ENCODE results near the gene JAZF1. TPM values are rescaled to one million over a fixed set of nuclear protein-coding genes. Genes with fewer than 3 reads are reported as not detected.

JAZF1 gene
- total RNA-seq, 4 donors from 2014 or later = 29.3 to 33.8 (median 30.1) TPM

GRCh38 chr7:28128608-28129007 lies 52.0 kb downstream of the JAZF1 start:
- DNase-seq (ENCODE audit: extremely low spot score) = no peak
- Histone ChIP-seq H3K9me3 (no peaks in the 10 kb centered on the region), H3K4me1 (peaks cover 13 to 88% (median 83%) of the 10 kb centered on the region in 4 donors), H3K4me3 (no peak overlapping the region), H3K27ac (replicated peaks in 1 of 4) (peak overlapping the region; percentile 42 to 81 (median 69)), H3K27me3 (no peaks in the 10 kb centered on the region), H3K36me3 (no peaks in the 10 kb centered on the region)
- no peak for TF ChIP-seq CTCF (IDR thresholded peaks at IDR 0.05)
- TF ChIP-seq POLR2AphosphoS5 (IDR thresholded peaks at IDR 0.05) = no peak
- no peak for TF ChIP-seq EP300 (IDR thresholded peaks at IDR 0.05)
- no peak for TF ChIP-seq POLR2A (IDR thresholded peaks at IDR 0.05; ENCODE audit: low read depth)
- intact Hi-C loops (cut with DNase I) = no loop called here

DNA sequence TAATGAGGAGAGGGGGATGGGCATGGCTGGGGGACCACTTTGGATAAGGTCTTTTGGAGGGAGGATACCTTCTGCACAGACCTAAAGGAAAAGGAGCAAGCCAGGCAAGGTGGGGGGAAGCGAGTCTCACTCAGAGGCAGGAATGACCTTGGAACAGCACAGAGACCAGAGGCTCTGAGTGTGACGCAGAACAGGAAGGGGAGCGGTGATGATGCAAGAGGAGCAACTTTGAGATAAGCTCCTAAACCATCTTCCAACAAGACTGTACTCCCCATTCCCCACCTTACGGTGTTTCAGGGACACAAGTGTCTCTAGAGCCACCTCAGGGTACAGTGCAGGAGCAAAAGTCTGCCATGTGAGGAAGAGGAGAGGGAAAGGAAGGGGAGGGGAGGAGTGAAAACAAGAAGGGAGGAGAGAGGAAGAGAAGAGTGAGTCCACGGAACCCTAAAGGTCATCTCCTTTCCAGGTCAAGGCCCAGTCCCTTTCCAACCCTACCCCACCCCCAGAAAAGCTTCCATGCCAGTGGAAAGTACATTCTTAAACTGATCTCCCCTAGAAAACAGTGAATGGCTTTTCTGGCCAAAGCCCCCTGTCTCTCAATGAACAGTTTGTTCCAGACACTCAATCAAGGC lies 54.1 kb downstream of the JAZF1 start:
- H3K36me3 ChIP-seq = no peaks in the 10 kb centered on the region
- H3K27ac ChIP-seq (replicated peaks in 1 of 4) = peak overlapping the region; percentile 59 to 81 (median 69)
- no peaks in the 10 kb centered on the region for H3K27me3 ChIP-seq
- no peak for DNase-seq (ENCODE audit: extremely low spot score)
- 92% methylated on average over 5 of the region's 5 CpGs for WGBS
- TF ChIP-seq EP300 (IDR thresholded peaks at IDR 0.05) (no peak), POLR2A (IDR thresholded peaks at IDR 0.05; ENCODE audit: low read depth) (no peak), POLR2AphosphoS5 (IDR thresholded peaks at IDR 0.05) (no peak), CTCF (IDR thresholded peaks at IDR 0.05) (no peak)
- no peak overlapping the region for H3K4me3 ChIP-seq
- peaks cover 15 to 96% (median 91%) of the 10 kb centered on the region in 4 donors for H3K4me1 ChIP-seq
- no peaks in the 10 kb centered on the region for H3K9me3 ChIP-seq
- intact Hi-C loops (cut with DNase I) = no loop called here

DNA sequence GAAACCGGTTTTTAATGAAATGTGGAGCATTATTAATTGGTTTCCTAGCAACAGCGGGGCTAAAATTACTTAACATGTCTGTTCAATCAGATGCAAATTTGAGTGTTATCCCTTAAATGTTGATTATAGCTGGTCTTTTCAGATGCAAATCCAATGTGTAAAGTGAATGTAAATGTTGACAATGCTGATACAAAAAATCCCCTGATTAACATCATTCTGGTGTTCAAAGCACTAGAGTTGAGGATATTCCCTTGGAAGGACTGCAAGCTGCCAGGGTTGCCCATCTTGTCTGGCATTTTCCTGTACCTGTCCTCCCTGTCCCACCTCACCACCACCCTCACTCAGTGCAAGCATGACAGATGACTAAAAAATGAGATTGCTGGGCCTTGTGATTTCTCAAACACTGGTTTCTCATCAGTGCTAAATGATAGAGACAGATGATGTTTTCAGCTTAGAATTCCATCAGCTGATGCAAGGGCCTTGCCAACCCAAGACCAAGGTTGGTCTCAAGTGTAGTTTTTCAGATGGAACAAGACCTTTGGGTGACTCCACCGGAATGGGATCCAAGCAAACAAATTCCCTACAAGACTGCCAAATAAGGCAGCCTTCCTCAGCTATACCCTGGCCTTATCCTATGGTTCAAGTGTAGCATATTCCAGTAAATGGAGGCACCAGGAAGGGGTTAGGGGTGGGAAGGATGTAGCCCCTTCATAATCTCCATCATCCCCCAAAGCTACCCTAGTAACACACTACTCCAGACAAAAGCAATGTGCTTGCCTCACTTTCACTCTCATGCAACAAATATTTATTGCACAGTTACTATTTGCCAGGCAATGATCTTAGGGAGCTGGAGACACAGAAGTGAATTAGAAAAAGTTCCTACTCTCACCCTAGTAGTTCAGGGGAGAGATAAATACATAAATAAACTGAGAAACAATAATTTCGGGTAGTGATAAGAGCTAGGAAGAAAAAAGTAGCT lies 54.9 kb downstream of the JAZF1 start:
- no peaks in the 10 kb centered on the region for H3K9me3 ChIP-seq
- intact Hi-C loops (cut with DNase I) = no loop called here
- peak overlapping the region; percentile 59 to 81 (median 69) for H3K27ac ChIP-seq (replicated peaks in 1 of 4)
- no peaks in the 10 kb centered on the region for H3K36me3 ChIP-seq
- 62% methylated on average over 4 of the region's 4 CpGs for WGBS
- no peaks in the 10 kb centered on the region for H3K27me3 ChIP-seq
- no peak for TF ChIP-seq EP300 (IDR thresholded peaks at IDR 0.05)
- peak; percentile 59 to 70 for TF ChIP-seq POLR2AphosphoS5 (IDR thresholded peaks at IDR 0.05)
- H3K4me1 ChIP-seq = peaks cover 15 to 95% (median 88%) of the 10 kb centered on the region in 4 donors
- H3K4me3 ChIP-seq = no peak overlapping the region
- no peak for DNase-seq (ENCODE audit: extremely low spot score)

- TF ChIP-seq POLR2A (IDR thresholded peaks at IDR 0.05; ENCODE audit: low read depth) (no peak), POLR2AphosphoS5 (IDR thresholded peaks at IDR 0.05) (no peak)
- Histone ChIP-seq H3K9me3 (no peaks in the 10 kb centered on the region), H3K4me3 (no peak overlapping the region), H3K27me3 (no peaks in the 10 kb centered on the region), H3K36me3 (no peaks in the 10 kb centered on the region), H3K27ac (replicated peaks in 1 of 4) (peak overlapping the region in 1 of 4 donors; percentile 81), H3K4me1 (peaks cover 18 to 90% (median 76%) of the 10 kb centered on the region in 4 donors)
- intact Hi-C loops (cut with DNase I) = no loop called here
- 83% methylated on average over 2 of the region's 2 CpGs for WGBS
- no peak for DNase-seq (ENCODE audit: extremely low spot score)
Measured at GRCh38 chr7:28124413-28124812, 56.2 kb downstream of the JAZF1 start.

GRCh38 chr7:28123752-28124151 lies 56.8 kb downstream of the JAZF1 start:
- intact Hi-C loops (cut with DNase I) = no loop called here
- Histone ChIP-seq H3K4me3 (no peak overlapping the region), H3K9me3 (no peaks in the 10 kb centered on the region), H3K27me3 (no peaks in the 10 kb centered on the region), H3K27ac (replicated peaks in 1 of 4) (peak overlapping the region in 1 of 4 donors; percentile 81), H3K36me3 (no peaks in the 10 kb centered on the region), H3K4me1 (peaks cover 18 to 86% (median 69%) of the 10 kb centered on the region in 4 donors)
- WGBS = 96% methylated on average over 5 of the region's 5 CpGs
- TF ChIP-seq POLR2A (IDR thresholded peaks at IDR 0.05; ENCODE audit: low read depth) (no peak), CTCF (IDR thresholded peaks at IDR 0.05) (no peak), POLR2AphosphoS5 (IDR thresholded peaks at IDR 0.05) (no peak), EP300 (IDR thresholded peaks at IDR 0.05) (no peak)
- DNase-seq (ENCODE audit: extremely low spot score) = no peak
